ENCODE measurements around the gene PHF21A. TPM values are rescaled to one million over a fixed set of nuclear protein-coding genes. Genes with fewer than 3 reads are reported as not detected.

The PHF21A gene
- total RNA-seq, 2 donors from 2014 or later, result 24.7 to 48.0 TPM

DNA sequence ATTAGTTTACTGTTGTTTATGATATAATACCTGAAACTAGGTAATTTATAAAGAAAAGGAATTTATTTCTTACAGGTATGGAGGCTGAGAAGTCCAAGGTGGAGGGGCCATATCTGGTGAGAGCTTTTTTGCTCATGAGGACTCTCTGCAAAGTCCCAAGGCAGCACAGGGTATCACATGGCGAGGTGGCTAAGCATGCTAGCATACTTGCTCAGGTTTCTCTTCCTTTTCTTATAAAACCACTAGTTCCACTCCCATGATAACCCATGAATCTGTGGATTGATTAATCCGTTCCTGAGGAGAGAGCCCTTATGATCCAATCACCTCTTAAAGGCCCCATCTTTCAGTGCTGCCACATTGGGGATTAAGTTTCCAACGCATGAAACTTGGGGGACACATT, 82.7 kb downstream of the PHF21A start:
- no peak overlapping the region for H3K4me3 ChIP-seq
- DNase-seq (ENCODE audit: low spot score), result no peak
- peaks cover 4% of the 10 kb centered on the region for H3K4me1 ChIP-seq (replicated peaks)
- H3K36me3 ChIP-seq, result no peaks in the 10 kb centered on the region
- TF ChIP-seq, protein P1, sequence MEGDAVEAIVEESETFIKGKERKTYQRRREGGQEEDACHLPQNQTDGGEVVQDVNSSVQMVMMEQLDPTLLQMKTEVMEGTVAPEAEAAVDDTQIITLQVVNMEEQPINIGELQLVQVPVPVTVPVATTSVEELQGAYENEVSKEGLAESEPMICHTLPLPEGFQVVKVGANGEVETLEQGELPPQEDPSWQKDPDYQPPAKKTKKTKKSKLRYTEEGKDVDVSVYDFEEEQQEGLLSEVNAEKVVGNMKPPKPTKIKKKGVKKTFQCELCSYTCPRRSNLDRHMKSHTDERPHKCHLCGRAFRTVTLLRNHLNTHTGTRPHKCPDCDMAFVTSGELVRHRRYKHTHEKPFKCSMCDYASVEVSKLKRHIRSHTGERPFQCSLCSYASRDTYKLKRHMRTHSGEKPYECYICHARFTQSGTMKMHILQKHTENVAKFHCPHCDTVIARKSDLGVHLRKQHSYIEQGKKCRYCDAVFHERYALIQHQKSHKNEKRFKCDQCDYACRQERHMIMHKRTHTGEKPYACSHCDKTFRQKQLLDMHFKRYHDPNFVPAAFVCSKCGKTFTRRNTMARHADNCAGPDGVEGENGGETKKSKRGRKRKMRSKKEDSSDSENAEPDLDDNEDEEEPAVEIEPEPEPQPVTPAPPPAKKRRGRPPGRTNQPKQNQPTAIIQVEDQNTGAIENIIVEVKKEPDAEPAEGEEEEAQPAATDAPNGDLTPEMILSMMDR (IDR thresholded peaks at IDR 0.05), result no peak
- TF ChIP-seq POLR2A (IDR thresholded peaks at IDR 0.05) (no peak), POLR2AphosphoS5 (IDR thresholded peaks at IDR 0.05) (no peak)
- H3K9me3 ChIP-seq, result no peaks in the 10 kb centered on the region
- H3K27me3 ChIP-seq (replicated peaks; ENCODE audit: insufficient read depth), result no peaks in the 10 kb centered on the region
- H3K27ac ChIP-seq, result no peak overlapping the region
- intact Hi-C loops (cut with DNase I), result no loop called here
- WGBS, result 92% methylated on average over 3 of the region's 3 CpGs

DNA sequence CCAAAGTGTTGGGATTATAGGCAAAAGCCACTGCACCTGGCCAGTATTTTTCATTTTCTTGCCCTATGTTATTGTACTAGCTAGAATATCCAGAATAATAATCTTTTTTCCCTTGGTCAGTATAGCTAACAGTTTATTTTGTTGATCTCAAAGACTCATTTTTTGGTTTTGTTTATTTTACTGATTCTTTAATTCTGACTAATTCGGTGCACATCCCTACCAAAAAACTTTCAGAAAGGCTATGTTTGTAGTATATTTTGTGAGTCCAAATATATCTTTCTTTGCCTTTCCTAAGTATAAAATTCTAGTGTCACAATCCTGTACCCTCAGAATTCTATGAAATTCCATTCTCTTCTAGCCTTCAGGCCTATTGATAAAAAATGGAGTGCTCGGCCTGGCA, 84.3 kb downstream of the PHF21A start:
- Histone ChIP-seq H3K27ac (no peak overlapping the region), H3K4me1 (replicated peaks) (peaks cover 4% of the 10 kb centered on the region), H3K9me3 (no peaks in the 10 kb centered on the region), H3K4me3 (no peak overlapping the region), H3K27me3 (replicated peaks; ENCODE audit: insufficient read depth) (no peaks in the 10 kb centered on the region), H3K36me3 (no peaks in the 10 kb centered on the region)
- DNase-seq (ENCODE audit: low spot score), result no peak
- WGBS, result 96% methylated on average over 2 of the region's 2 CpGs
- intact Hi-C loops (cut with DNase I), result no loop called here
- TF ChIP-seq POLR2A (IDR thresholded peaks at IDR 0.05) (no peak), POLR2AphosphoS5 (IDR thresholded peaks at IDR 0.05) (no peak)
- TF ChIP-seq, protein P1 (IDR thresholded peaks at IDR 0.05), result no peak

DNA sequence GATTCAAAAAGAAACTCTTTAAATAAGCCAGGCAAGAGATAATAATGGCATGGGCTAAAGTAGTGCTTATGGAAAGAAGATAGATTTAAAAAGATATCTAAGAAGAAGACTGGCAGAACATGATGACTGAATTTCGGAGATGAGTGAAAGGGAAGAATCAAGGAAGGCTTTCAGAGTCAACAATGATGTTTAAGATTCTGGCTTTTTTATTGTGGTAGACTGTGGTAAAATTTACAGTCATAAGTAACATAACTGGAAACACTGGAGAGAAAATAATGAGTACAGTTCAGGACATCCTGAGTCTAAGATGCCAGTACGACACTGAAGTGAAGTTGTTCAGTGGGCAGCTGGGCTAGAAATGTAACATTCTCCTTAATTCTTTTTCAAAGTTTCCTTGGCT, 85.2 kb downstream of the PHF21A start:
- DNase-seq (ENCODE audit: low spot score), result no peak
- H3K36me3 ChIP-seq, result no peaks in the 10 kb centered on the region
- H3K4me3 ChIP-seq, result no peak overlapping the region
- TF ChIP-seq, protein P1 (IDR thresholded peaks at IDR 0.05), result no peak
- TF ChIP-seq POLR2A (IDR thresholded peaks at IDR 0.05) (no peak), POLR2AphosphoS5 (IDR thresholded peaks at IDR 0.05) (no peak)
- no peak overlapping the region for H3K27ac ChIP-seq
- H3K27me3 ChIP-seq (replicated peaks; ENCODE audit: insufficient read depth), result no peaks in the 10 kb centered on the region
- intact Hi-C loops (cut with DNase I), result no loop called here
- H3K9me3 ChIP-seq, result no peaks in the 10 kb centered on the region
- 56% methylated on average over 2 of the region's 2 CpGs for WGBS
- H3K4me1 ChIP-seq (replicated peaks), result peaks cover 4% of the 10 kb centered on the region

DNA sequence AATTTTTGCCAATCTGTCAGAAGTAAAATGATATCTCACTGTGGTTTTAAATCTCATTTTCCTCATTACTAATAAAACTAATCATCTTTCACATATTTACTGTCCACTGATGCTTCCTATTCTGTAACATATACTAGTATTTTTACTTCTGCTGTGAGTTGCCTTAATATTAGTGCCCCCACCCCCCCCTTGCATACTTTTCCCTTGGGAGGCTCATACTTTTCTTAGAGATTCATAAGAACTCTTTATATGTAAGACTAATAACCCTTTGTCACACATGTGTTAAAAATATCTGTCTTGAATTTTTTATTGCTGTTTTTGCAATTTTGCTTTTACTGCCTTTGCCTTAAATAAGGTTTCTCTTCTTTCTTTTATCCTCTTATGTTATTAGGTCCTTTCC, 87.2 kb downstream of the PHF21A start:
- intact Hi-C loops (cut with DNase I), result no loop called here
- DNase-seq (ENCODE audit: low spot score), result no peak
- Histone ChIP-seq H3K27me3 (replicated peaks; ENCODE audit: insufficient read depth) (no peaks in the 10 kb centered on the region), H3K27ac (no peak overlapping the region), H3K4me1 (replicated peaks) (no peaks in the 10 kb centered on the region), H3K4me3 (no peak overlapping the region), H3K36me3 (no peaks in the 10 kb centered on the region), H3K9me3 (no peaks in the 10 kb centered on the region)
- TF ChIP-seq POLR2AphosphoS5 (IDR thresholded peaks at IDR 0.05) (no peak), POLR2A (IDR thresholded peaks at IDR 0.05) (no peak)
- TF ChIP-seq, protein P1 (IDR thresholded peaks at IDR 0.05), result no peak

DNA sequence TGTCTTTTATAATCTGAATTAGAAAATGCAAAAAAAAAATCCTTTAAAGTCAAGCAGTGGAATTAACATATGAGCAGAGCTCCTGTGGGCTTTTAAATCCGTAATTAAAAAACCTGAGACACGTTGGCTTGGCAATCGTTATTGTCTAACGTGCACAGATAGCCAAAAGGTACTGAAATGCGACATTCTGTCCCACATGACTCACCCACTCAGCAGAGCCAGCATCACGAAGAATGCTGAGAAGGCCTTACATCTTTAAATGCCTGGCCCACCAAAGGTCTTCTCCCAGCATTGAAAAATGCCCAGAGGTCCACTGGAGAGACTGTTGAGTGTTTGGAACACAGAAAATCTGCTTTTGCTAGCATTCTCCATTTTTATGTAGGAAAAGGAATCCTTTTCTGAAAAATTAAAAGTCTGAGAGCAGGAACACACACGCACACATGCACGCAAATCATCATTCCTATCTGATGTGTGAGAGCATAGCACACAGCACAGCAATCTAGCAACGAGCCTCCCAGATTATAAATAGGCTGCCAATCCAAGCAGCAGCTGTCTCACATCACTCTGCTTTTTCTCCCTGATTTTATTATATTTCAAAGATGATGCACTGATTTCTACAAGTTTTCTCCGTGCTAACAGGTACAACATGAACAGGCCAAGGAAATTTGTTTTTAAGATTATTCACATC, 94.5 kb downstream of the PHF21A start:
- intact Hi-C loops (cut with DNase I), result no loop called here
- Histone ChIP-seq H3K9me3 (no peaks in the 10 kb centered on the region), H3K27ac (no peak overlapping the region), H3K4me1 (replicated peaks) (no peaks in the 10 kb centered on the region), H3K4me3 (no peak overlapping the region), H3K36me3 (no peaks in the 10 kb centered on the region), H3K27me3 (replicated peaks; ENCODE audit: insufficient read depth) (no peaks in the 10 kb centered on the region)
- no peak for DNase-seq (ENCODE audit: low spot score)
- TF ChIP-seq, protein P1 (IDR thresholded peaks at IDR 0.05), result no peak
- no peak for TF ChIP-seq POLR2AphosphoS5 (IDR thresholded peaks at IDR 0.05)
- no peak for TF ChIP-seq POLR2A (IDR thresholded peaks at IDR 0.05)
- WGBS, result 47% methylated on average over 10 of the region's 10 CpGs
